Astrocyte of the hippocampus (primary cell): Measurements from ENCODE around the gene MAN1B1.

Experiments used
- DNase-seq: peaks from one replicate; pipeline ENCODE4 v3.0.0; 2011; ENCODE audit warnings: low read depth, low spot score

The MAN1B1 gene

DNA sequence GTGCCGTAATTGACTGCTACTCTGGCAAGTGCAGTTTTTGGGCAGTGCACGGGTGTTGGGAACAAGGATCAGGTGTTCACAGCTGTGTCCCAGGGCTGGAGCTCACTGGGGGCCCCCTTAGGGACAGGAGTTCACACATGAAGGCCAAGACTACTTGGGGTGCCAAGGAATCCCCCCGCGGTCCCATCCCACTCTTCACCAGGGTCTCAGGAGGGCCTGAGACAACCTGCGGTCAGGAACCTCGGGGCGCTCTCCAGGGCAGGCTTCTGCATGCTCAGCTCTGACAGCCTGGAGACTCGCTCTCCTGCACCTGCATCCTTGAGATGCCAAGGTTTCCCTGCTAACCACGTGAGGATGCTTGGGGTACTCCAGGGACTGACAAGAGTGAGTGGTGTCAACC, 2.3 kb upstream of the MAN1B1 start:
- no peak for DNase-seq

DNA sequence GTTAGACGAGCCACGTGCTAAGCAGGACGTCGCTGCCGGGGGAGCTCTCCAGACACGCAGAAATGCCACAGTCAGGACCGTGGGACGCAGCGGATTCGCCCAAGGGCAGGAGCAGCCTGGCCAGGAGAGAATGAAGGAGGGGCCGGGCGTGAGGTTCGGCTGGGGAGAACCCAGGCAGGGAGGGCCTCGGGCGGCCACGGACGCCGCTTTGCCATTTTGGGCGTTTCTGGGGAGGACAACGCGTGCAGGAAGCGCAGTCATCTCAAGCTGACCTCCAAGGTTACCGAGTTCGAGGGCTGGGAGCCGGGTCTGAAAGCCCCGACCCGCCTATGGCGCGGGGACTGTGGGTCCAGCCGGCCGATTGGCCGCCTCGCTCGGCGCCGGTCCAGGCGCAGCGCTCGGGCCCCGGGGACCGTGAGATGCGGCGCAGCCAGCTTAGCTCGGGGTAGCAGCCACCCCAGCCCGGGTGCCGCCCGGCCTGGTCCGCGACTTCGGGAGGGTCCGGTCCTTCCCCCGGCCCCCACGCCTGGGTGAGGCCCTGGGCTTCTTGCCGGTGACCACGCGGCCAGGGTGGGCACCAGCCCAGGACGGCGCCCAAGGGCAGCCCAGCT, 760 bp upstream of the MAN1B1 start:
- DNase-seq = peak; percentile 55

DNA sequence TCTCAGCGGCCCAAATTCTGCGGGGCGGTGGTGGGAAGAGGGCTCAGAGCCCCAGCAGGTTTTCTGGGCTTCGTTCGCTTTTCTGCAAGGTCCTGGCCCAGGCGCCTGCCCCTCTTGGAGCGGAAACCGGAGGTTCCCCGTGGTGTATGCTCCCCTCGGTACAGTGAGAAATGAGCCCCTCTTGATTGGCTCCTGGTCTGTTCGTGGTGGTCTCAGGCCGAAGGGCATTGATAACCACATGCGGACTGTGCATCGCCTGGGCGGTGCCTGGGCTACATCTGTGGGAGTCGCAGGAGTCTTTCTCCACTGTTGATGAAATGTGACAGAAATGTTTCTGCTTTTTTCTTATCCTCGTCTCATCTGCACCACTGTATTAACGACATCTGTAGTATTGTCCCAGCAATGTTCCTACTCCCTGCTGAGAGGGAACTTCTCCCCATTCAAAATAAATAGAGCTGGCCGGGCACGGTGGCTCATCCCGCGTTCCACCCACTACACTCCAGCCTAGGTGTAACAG, 682 bp downstream of the MAN1B1 start:
- DNase-seq = no peak

DNA sequence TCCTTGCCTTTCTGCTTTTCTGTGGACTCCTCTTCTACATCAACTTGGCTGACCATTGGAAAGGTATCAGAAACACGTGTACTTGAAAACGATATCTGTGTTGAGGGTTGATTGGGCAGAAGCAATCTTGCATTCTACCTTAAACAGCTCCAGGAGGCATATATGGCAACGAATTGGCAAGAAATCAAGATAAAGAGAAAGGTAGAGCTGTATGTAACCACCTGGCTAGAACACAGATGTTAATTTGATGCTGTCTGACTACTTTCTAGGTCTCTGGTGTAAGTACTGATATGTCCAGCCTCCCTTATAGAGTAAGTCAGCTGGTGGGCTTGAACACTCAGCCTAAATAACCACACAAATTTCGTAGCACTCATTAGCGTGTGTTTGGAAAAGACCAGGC, 1.3 kb downstream of the MAN1B1 start:
- no peak for DNase-seq

DNA sequence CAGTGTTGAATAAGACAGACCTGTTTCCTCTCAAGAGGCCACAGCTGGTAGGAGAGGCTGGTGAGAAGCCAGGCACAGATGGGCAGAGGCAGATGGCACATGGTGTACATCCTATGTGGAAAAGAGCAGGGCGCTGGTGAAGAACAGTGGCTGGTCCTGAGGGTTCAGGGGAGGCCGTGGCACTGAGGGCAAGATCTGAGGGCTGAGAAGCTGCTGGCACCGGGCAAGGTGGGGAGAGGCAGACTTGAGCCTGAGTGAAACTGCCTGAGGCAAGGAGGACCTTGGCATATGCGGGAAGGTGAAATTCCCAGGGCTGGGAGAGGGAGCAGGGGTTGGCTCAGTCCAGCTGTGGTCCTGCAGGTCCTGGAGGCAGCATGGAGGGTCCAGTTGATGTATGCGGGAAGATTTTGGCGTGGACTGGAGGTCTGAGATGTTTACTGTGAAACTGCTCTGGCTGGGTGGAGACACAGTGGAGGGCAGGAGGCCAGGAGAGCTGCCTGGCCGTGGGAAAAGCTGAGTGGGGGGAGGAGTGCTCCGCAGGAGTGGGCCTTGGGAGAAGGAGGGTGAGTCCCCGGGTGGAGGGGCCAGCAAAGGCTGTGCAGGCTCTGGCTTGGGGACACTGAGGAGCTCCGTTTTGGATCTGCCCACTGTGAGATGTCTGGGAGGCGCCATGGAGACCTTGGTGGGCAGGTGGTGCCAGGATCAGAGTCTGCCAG, 2.6 kb downstream of the MAN1B1 start:
- no peak for DNase-seq

DNA sequence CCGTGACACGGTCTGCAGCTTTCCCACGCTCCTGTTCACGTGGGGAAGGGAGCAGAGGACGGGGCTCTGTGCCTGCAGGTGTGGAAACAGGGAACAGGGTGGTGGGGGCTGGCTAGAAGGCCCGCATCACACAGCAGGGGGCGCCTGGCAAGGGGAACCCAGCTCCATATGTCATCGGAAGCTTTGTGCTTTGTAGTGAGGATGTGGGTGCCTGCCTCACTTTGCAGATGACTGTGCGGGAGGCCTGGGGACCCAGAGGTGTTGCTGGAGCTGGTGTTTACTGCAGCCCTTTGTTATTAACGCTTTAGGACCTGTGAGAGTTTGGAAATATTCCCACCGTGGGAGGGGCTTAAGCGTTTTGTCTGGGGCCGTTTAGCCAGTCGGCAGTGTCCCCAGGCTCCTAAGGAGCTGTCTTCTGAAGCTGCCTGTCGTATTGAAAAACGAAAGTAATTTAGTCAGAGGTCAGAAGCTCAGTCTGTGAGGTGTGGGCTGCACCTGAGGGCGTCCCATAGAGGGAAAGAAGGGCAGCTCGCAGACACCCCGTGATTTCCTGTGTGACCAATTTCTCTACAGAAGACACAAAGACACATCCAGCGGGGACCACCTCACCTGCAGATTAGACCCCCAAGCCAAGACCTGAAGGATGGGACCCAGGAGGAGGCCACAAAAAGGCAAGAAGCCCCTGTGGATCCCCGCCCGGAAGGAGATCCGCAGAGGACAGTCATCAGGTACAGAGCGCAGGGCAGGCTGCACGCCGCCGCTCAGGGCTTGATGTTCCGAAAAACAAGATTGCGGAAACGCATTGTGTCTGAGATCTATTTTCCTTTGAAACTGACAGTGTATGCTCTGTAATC, 9.1 kb downstream of the MAN1B1 start:
- DNase-seq = no peak

DNA sequence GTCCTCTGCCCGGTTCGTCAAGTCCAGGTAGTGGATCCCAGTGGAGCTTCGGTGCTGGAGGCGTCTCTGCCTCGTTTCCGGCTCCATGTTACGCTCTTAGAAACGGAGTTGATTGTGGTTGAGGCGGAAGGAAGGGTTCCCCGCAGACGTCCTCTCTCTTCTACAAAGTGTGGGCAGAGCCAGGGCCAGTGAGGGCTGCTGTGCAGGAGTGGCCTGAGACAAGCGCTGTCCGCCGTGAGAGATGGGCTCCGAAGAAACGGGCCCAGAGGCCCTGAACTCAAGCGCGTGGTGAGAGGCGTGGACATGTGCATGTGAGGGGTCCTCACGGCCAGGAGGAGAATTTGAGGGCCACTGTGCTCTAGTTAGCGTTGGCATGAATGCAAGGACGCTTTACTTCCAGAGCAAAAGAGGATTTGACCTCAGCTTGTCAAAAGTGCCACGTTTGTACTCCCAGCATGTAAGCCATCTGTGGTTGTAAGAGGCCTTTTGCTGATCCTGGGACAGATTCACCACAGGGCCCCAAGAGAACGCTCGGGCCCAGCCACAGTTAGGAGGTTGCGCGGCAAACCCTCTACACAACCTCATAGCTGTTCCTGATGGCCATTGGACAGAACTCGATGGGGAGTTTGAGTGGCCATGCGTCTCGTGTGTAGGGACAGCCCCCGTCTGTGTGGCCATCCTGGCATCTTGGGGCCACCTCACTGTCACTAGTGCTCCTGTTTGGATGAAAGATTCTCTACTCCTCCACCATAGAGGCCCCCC, 10.2 kb downstream of the MAN1B1 start:
- no peak for DNase-seq

DNA sequence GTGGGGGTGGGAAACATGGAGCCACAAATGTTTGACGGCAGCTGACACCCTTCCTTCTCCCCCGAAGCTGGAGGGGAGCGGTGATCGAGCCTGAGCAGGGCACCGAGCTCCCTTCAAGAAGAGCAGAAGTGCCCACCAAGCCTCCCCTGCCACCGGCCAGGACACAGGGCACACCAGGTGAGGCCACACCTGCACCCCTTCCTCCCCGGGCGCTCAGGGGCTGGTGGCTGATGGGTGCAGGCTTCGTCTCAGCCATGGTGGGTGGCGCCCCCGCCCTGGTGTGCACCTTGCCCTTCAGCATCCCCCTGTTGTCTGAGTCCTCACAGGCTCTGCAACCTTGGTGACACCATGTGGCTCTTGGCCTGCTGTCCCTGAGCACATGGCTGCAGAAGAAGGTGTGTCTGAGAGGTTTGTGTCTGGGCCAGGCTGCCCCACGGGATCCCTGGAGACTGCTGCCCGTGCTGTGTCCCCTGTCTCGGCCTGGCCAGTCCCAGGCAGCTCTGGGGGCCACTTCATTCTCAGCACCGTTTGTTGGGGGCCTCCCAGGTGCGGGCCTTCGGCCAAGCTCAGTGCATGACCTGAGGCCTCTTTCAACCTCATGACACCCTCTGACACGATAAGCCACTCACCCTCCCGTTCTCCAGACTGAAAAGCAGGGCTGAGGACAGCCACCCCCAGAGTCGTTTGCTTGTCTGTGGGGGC, 11.1 kb downstream of the MAN1B1 start:
- DNase-seq = no peak

DNA sequence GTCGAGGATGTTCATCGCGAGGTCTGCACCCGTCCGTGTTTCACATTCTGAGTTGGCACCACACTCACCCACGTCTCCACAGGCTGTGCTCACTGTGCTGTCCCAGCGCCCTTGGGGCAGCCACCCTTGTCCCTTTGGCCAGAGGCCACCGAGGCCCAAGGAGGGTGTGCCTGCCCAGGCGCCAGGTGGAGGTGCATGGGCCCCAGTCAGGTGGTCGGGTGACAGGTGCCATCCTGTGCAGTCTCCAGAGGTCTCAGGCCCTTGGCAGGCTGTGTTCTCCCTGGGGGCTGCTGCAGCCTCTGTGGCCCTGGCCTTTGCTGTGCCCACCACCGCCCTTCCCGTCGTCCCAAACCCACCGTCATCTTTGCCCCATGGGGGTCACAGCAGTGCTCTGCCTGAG, 12.4 kb downstream of the MAN1B1 start:
- DNase-seq = no peak

DNA sequence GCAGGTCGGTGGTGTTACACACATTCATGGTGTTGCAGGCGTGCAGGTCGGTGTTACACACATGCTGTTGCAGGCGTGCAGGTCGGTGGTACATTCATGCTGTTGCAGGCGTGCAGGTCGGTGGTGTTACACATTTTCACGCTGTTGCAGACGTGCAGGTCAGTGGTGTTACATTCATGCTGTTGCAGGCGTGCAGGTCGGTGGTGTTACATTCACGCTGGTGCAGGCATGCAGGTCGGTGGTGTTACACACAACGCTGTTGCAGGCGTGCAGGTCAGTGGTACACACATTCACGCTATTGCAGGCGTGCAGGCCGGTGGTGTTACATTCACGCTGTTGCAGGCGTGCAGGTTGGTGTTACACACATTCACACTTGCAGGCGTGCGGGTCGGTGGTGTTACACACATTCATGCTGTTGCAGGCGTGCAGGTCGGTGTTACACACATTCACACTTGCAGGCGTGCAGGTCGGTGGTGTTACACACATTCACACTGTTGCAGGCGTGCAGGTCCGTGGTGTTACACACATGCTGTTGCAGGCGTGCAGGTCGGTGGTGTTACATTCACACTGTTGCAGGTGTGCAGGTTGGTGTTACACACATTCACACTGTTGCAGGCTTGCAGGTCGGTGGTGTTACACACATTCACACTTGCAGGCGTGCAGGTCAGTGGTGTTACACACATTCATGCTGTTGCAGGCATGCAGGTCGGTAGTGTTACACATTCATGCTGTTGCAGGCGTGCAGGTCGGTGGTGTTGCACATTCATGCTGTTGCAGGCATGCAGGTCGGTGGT, 16.6 kb downstream of the MAN1B1 start:
- no peak for DNase-seq

DNA sequence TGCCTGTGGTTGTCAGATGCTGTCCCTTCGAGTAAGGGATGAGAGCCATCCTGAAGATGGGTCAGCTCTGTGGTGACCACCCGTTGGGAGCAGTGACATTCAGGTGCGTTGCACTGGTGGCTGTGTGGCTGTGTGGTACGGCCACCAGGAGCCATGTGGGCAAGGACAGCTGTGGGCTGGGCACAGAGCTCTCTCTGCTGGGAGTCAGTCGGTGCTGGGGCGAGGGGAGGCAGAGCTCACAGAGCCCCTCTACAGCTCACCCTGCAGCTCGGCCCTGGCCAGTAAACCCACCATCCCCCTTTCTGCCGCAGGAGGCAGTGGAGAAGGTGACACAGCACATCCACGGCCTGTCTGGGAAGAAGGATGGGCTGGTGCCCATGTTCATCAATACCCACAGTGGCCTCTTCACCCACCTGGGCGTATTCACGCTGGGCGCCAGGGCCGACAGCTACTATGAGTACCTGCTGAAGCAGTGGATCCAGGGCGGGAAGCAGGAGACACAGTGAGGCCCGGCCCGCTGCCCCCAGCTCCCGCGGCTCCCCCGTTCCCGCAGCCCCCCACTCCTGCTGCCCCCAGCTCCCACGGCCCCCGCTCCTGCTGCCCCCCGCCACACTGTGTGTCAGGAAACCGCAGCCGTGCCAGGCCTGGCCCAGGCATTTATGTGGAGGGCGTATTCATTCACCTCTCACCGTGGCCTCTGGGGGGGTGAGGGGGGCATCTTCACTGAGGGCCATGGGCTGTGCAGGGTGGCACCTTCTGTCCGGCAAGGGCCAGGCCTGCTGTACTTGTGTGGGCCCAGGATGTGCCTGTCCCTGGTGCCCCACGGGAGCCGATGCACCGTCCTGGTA, 19.3 kb downstream of the MAN1B1 start:
- no peak for DNase-seq

DNA sequence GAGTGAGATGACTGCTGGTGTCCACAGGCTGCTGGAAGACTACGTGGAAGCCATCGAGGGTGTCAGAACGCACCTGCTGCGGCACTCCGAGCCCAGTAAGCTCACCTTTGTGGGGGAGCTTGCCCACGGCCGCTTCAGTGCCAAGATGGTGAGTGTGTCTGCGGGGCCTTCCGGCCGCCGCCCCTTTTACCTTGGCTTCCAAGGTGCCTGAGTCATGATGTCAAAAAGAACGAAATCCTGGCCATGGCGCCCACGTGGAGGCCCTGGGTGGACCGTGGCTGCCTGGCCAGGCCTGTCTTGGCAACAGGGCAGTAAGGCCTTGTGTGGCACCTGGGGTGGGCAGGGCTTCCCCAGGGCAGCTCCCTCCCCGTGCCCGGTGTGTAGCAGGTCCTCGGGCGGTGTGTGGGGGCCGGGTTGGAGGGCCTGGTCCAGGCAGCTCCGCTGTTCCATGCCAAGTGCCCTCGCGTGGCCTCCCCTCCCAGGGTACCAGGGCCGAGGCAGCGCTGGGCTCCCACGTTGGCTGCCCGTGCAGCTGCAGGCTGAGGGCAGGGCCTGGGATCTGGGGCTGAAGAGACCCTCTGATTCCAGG, 20.0 kb downstream of the MAN1B1 start:
- DNase-seq = no peak

DNA sequence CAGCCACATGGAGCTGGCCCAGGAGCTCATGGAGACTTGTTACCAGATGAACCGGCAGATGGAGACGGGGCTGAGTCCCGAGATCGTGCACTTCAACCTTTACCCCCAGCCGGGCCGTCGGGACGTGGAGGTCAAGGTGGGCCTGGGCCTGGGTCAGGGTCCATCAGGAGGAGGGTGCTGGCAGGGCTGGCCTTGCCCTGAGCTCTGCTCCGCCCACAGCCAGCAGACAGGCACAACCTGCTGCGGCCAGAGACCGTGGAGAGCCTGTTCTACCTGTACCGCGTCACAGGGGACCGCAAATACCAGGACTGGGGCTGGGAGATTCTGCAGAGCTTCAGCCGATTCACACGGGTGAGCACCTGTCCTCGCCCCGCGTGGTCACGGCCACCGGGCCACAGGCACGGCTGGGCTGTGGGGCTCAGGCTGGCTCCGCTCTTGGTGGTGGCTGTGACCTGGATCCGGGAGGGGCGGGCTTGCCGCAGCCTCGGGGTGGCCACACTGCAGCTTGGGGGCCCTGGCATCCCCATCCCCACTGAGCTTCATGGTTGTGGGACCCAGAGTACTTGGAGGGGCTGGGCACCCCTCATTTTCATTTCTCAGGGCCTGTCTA, 20.6 kb downstream of the MAN1B1 start:
- DNase-seq = no peak

DNA sequence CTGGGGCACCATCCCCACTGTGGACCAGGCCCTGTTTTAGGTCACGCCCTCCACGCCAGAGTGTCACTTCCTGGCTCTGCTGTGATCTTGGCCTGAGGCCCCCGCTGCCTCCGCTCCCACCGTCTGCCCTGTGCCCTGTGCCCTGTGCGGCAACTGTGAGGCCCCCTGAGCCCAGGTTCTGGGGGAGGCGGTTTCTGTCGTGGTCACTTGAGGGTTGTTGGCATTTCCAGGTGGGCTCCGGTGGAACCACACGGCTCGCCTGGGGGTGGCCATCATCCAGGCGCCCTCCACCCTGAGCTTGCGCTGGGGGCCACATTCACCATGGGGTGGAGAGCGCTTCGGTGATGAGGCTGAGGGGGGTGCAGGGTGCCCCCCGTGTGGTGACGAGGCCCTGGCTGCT, 21.2 kb downstream of the MAN1B1 start:
- no peak for DNase-seq

DNA sequence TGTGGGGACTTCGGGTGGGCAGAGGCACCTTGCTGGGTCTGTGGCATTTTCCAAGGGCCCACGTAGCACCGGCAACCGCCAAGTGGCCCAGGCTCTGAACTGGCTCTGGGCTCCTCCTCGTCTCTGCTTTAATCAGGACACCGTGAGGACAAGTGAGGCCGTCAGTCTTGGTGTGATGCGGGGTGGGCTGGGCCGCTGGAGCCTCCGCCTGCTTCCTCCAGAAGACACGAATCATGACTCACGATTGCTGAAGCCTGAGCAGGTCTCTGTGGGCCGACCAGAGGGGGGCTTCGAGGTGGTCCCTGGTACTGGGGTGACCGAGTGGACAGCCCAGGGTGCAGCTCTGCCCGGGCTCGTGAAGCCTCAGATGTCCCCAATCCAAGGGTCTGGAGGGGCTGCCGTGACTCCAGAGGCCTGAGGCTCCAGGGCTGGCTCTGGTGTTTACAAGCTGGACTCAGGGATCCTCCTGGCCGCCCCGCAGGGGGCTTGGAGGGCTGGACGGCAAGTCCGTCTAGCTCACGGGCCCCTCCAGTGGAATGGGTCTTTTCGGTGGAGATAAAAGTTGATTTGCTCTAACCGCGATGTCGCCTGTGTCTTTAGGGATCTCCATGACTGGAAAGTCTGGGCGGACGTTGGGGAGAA, 21.9 kb downstream of the MAN1B1 start:
- DNase-seq = no peak

DNA sequence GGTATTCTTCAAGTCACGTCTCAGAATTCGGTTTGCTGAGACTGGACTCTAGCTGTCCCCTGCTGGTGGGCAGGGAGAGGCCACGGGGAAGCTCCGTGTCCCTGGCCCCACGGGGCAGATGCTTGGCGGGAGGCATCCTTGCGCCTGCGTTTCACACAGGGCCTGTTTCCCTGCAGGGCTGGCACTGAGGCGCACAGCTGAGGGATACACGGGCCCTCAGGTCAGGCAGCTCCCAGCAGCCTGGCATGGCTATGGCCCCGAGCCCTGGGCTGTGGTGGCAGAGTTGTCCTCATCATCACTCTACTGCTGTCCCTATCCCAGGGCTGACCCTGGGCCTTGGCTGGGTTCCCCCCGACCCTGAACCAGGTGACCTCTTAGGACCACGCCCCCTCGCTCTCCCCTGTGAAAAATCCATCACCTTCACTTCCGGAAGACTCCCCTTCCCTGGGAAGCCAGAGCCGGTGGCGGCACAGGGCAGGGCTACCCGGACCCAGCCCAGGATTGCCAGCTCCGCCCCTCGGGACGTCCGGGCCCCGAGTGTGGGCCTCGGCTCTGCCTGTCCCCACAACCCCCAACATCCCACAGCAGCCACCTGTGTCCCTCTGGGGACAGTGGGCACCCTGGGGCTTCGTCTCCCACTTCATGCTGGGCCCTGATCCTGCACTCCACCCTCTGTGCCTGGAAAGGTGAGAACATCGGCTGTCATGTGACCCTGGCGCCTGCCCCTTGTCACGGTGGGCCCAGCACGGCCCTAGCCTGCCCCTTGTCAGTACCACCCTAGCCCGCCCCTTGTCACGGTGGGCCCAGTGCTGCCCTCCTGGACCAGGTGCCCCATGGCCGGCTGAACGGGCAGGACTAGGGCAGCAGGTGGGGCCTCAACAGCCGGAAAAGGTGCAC, 22.7 kb downstream of the MAN1B1 start:
- no peak for DNase-seq
